ENCODE results near the gene SORCS2.

The SORCS2 gene

DNA sequence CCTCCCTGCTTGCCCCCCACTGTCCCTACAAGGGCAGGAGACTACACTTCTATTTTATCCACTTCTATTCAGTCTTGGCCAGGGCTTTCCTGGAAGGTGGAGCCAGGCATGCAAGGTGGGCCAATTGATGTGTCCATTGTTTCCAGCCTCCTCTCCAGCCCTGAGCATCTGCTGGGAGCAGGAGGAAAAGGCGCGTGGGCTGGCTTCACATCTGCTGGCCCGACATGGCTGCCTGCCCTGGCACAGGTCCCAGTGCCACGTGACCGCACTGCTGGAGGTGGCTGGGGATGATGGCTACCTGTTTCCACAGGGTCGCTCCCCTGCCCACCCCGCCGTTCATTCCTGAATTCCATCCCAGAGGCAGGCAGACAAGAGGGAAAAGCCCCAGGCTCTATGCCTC lies 499.6 kb downstream of the SORCS2 start:
- peak; percentile 26 for DNase-seq (ENCODE audit: low read depth)
- no peak overlapping the region for H3K4me3 ChIP-seq (ENCODE audit: low read depth, low read length)
- TF ChIP-seq, protein P1, sequence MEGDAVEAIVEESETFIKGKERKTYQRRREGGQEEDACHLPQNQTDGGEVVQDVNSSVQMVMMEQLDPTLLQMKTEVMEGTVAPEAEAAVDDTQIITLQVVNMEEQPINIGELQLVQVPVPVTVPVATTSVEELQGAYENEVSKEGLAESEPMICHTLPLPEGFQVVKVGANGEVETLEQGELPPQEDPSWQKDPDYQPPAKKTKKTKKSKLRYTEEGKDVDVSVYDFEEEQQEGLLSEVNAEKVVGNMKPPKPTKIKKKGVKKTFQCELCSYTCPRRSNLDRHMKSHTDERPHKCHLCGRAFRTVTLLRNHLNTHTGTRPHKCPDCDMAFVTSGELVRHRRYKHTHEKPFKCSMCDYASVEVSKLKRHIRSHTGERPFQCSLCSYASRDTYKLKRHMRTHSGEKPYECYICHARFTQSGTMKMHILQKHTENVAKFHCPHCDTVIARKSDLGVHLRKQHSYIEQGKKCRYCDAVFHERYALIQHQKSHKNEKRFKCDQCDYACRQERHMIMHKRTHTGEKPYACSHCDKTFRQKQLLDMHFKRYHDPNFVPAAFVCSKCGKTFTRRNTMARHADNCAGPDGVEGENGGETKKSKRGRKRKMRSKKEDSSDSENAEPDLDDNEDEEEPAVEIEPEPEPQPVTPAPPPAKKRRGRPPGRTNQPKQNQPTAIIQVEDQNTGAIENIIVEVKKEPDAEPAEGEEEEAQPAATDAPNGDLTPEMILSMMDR (conservative IDR thresholded peaks at IDR 0.05; ENCODE audit: low read depth, low read length) = no peak

DNA sequence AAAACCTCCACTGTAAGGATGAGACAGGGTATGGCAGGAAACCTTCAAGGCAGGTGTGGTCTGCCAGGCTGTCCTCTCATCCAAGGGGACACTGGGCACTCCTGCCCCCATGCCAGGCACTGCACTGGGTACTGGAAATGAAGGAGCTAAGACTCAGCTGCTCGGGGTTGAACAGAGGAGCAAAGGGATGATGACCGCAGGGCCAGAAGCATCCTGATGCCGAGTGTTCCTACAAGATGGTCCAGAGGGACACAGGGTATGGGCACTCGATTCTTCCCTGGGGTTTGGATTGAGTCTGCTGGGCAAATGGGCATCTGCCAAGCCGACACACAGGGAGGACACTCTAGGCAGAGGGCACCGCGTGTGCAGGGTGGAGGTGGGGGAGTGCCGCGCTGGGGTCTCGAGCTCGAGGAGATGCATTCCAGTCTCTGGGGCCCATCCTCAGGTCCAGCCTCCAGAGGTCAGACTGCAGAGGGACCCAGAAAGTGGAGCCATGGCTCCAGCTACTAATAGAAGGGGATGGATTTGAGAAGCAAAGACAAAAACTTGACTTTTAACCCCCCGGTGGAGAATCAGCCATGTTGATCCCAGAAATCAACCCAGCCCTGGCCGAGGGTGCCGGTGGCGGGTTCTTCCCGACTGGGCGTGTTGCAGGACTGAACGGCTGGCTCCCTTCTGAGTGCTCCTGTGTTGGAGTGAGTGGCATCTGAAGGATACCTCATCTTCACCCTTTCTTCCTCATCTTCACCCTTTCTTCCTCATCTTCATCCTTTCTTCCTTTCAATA lies 500.3 kb downstream of the SORCS2 start:
- TF ChIP-seq, protein P1 (conservative IDR thresholded peaks at IDR 0.05; ENCODE audit: low read depth, low read length) = no peak
- no peak overlapping the region for H3K4me3 ChIP-seq (ENCODE audit: low read depth, low read length)
- DNase-seq (ENCODE audit: low read depth) = no peak

DNA sequence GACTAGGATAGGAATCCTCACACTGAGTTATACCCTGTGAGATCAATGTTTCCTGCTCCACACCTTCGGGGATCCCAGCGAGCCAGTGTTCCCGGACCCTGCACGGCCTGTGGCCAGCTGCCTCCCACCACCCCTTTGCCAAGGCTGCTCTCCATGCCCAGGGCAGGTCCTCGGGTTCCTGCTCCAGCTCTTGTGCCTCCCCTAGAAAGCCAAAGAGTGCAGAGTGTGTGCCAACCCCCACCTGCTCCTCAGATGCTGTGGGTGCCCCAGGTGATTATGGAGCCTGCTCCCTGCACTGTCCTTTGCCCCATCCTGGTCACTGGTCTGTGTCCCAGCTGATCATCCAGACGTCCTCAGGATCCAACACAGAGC lies 500.9 kb downstream of the SORCS2 start:
- TF ChIP-seq, protein P1 (conservative IDR thresholded peaks at IDR 0.05; ENCODE audit: low read depth, low read length) = no peak
- no peak overlapping the region for H3K4me3 ChIP-seq (ENCODE audit: low read depth, low read length)
- no peak for DNase-seq (ENCODE audit: low read depth)

DNA sequence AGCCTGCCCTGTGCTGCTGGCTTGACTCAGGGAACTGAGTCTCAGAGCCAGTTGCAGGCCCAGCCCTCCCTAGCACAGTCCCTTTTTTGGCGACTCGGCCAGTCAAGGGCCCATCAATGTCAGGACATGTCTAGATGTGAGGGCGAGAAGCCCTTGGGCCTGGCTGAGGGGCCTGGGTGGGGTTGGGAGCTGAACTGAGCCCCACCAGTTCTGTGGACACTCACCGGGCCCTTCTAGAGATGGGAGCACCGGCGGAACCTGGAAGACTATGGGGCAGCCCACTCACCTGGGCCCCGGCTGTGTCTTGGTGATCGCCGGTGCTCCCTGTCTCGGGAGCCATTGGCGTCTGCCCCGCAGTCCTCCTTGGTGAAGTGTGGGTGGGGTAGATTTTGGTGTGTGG lies 501.4 kb downstream of the SORCS2 start:
- DNase-seq (ENCODE audit: low read depth) = no peak
- TF ChIP-seq, protein P1 (conservative IDR thresholded peaks at IDR 0.05; ENCODE audit: low read depth, low read length) = no peak
- H3K4me3 ChIP-seq (ENCODE audit: low read depth, low read length) = no peak overlapping the region

DNA sequence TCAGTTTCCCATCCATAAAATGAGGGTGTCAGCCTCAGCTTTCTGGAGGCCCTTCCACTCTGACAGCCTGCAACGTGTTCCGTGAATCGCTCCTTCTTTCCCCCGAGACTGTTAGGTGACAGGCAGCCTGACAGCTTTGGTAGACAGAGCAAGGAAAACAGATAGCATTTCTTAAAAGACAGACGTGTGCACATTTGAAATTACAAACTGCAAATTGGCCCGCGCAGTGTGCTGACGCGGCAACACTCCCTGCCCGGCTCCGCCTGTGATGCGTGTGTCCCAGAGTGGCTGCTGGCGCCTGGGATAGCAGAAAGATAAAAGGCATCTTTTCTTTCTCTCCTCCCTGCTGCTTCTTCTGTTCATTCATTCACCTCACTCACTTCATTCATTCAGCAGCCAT lies 502.0 kb downstream of the SORCS2 start:
- no peak overlapping the region for H3K4me3 ChIP-seq (ENCODE audit: low read depth, low read length)
- TF ChIP-seq, protein P1 (conservative IDR thresholded peaks at IDR 0.05; ENCODE audit: low read depth, low read length) = no peak
- DNase-seq (ENCODE audit: low read depth) = no peak

DNA sequence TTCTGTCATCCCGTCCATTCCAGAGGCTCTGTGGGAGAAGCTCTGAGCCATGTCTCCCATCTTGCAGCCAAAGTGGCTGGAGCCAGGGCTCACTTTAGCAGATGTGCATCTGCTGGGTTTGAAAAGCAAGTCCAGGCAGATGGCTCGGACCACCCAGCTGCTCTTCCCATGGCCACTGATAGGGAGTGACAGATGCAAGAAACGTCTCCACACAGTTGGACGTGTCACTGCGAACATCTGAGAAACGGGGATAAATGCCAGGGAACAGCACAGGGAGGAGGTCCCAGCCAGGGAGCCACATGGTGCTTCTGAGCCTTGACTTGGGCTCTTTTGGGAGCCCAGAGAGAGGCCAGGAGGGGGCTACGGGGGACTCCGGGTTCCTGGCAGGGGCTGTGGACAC lies 505.0 kb downstream of the SORCS2 start:
- TF ChIP-seq, protein P1 (conservative IDR thresholded peaks at IDR 0.05; ENCODE audit: low read depth, low read length) = no peak
- H3K4me3 ChIP-seq (ENCODE audit: low read depth, low read length) = no peak overlapping the region
- no peak for DNase-seq (ENCODE audit: low read depth)

DNA sequence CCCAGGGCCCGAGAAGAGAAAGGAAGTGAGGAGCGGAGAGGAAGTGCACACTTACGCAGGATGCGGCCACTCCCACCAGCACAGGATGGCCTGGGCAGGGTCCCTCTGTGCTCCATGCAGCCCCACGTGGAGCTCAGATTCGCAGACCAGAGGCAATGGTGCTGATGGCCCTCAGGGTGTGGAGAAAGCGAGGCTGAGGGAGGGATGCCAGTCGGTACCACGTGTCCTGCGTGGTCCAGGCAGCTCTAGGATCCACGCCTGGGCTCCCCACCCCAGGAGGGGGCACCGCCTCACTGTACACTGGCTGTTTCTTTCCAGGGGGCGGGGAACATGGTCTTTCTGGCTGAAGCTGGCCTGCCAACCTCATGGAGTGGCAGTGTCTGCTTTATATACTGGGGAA lies 505.5 kb downstream of the SORCS2 start:
- DNase-seq (ENCODE audit: low read depth) = no peak
- TF ChIP-seq, protein P1 (conservative IDR thresholded peaks at IDR 0.05; ENCODE audit: low read depth, low read length) = no peak
- H3K4me3 ChIP-seq (ENCODE audit: low read depth, low read length) = no peak overlapping the region

Data from choroid plexus epithelial cell (primary cell).